H9 (cell line): ENCODE results near the gene CDC42EP5. TPM values are rescaled to one million over a fixed set of nuclear protein-coding genes. Genes with fewer than 3 reads are reported as not detected.
"Not testable (repeated sequence)": the region's sequence is repeated elsewhere in the genome, so short reads cannot be mapped to it uniquely, and the experiment has no call there.

Source experiments
- DNase-seq: peaks from one replicate; pipeline ENCODE4 v3.0.0-alpha.2; 2017
- H2AFZ ChIP-seq: one replicate; pipeline ENCODE4 v1.6.1; 2013; ENCODE audit warnings: mild to moderate bottlenecking, low read length, control low read depth, moderate library complexity
- H2AK5ac ChIP-seq: 2 replicates; pipeline ENCODE4 v1.6.1; 2013; ENCODE audit warnings: low read length, control low read depth, mixed read lengths; ENCODE audit not compliant: insufficient read length
- H2BK120ac ChIP-seq: one replicate; pipeline ENCODE4 v1.6.1; 2013; ENCODE audit warnings: low read depth, mild to moderate bottlenecking, low read length, control low read depth, inconsistent platforms; ENCODE audit not compliant: poor library complexity, severe bottlenecking
- H2BK12ac ChIP-seq: 2 replicates; pipeline ENCODE4 v1.6.1; 2013; ENCODE audit warnings: low read length, control low read depth, mixed read lengths, low read depth; ENCODE audit not compliant: insufficient read length
- H2BK15ac ChIP-seq: 2 replicates; pipeline ENCODE4 v1.6.1; 2013; ENCODE audit warnings: low read depth, low read length, control low read depth
- H2BK20ac ChIP-seq: one replicate; pipeline ENCODE4 v1.6.1; 2013; ENCODE audit warnings: low read depth, mild to moderate bottlenecking, low read length, control low read depth, inconsistent platforms; ENCODE audit not compliant: poor library complexity, severe bottlenecking
- H2BK5ac ChIP-seq: 2 replicates; pipeline ENCODE4 v1.6.1; 2013; ENCODE audit warnings: low read length, control low read depth, mixed read lengths; ENCODE audit not compliant: insufficient read length
- H3K14ac ChIP-seq: 2 replicates; pipeline ENCODE4 v1.6.1; 2013; ENCODE audit warnings: low read length, control low read depth; ENCODE audit not compliant: insufficient read depth
- H3K18ac ChIP-seq: 2 replicates; pipeline ENCODE4 v1.6.1; 2013; ENCODE audit warnings: low read depth, mild to moderate bottlenecking, mixed read lengths, low read length, control low read depth; ENCODE audit not compliant: insufficient read length
- H3K23ac ChIP-seq: 2 replicates; pipeline ENCODE4 v1.6.1; 2013; ENCODE audit warnings: low read length, control low read depth, mixed read lengths, low read depth; ENCODE audit not compliant: insufficient read length
- H3K23me2 ChIP-seq: 2 replicates; pipeline ENCODE4 v1.6.1; 2013; ENCODE audit warnings: low read depth, mild to moderate bottlenecking, mixed read lengths, low read length, control low read depth; ENCODE audit not compliant: insufficient read length, poor library complexity, severe bottlenecking
- H3K27ac ChIP-seq: 2 replicates; pipeline ENCODE4 v1.5.1; 2013; ENCODE audit warnings: low read length, control low read depth, mixed read lengths, low read depth; ENCODE audit not compliant: insufficient read length
- H3K27me3 ChIP-seq: 2 replicates; pipeline ENCODE4 v1.6.1; 2013; ENCODE audit warnings: low read length, control low read depth, inconsistent platforms; ENCODE audit not compliant: insufficient read depth
- H3K4ac ChIP-seq: 2 replicates; pipeline ENCODE4 v1.6.1; 2013; ENCODE audit warnings: low read depth, mild to moderate bottlenecking, control low read depth, inconsistent platforms, low read length, moderate library complexity
- H3K4me1 ChIP-seq: 2 replicates; pipeline ENCODE4 v1.6.1; 2013; ENCODE audit warnings: low read length, control low read depth, inconsistent platforms; ENCODE audit not compliant: insufficient read depth
- H3K4me2 ChIP-seq: 2 replicates; pipeline ENCODE4 v1.6.1; 2013; ENCODE audit warnings: low read length, control low read depth, mixed read lengths; ENCODE audit not compliant: insufficient read length, insufficient read depth
- H3K56ac ChIP-seq: 2 replicates; pipeline ENCODE4 v1.6.1; 2013; ENCODE audit warnings: low read depth, mild to moderate bottlenecking, mixed read lengths, low read length, control low read depth; ENCODE audit not compliant: insufficient read length
- H3K79me1 ChIP-seq: 2 replicates; pipeline ENCODE4 v1.6.1; 2013; ENCODE audit warnings: low read depth, mild to moderate bottlenecking, moderate library complexity, low read length, control low read depth, inconsistent platforms; ENCODE audit not compliant: insufficient read depth, poor library complexity, severe bottlenecking
- H3K79me2 ChIP-seq: 2 replicates; pipeline ENCODE4 v1.6.1; 2013; ENCODE audit warnings: low read length, control low read depth, inconsistent platforms; ENCODE audit not compliant: insufficient read depth
- H3K9ac ChIP-seq: 2 replicates; pipeline ENCODE4 v1.6.1; 2013; ENCODE audit warnings: low read length, control low read depth, mixed read lengths; ENCODE audit not compliant: insufficient read length; ENCODE audit errors: extremely low read depth
- H3K9me3 ChIP-seq: one replicate; pipeline ENCODE4 v1.6.1; 2013; ENCODE audit warnings: low read depth, low read length, inconsistent platforms; ENCODE audit not compliant: control insufficient read depth
- H3T11ph ChIP-seq: one replicate; pipeline ENCODE4 v1.6.1; 2013; ENCODE audit warnings: mild to moderate bottlenecking, low read length, control low read depth, inconsistent platforms
- H4K20me1 ChIP-seq: one replicate; pipeline ENCODE4 v1.6.1; 2013; ENCODE audit not compliant: control insufficient read depth, insufficient read length, insufficient read depth
- H4K5ac ChIP-seq: 2 replicates; pipeline ENCODE4 v1.6.1; 2013; ENCODE audit warnings: low read depth, mild to moderate bottlenecking, mixed read lengths, low read length, control low read depth; ENCODE audit not compliant: insufficient read length
- H4K8ac ChIP-seq: replicated peaks from 2 replicates; pipeline ENCODE4 v1.6.1; 2013; ENCODE audit warnings: low read length, control low read depth, mixed read lengths, low read depth; ENCODE audit not compliant: insufficient read length
- H4K91ac ChIP-seq: 2 replicates; pipeline ENCODE4 v1.6.1; 2013; ENCODE audit warnings: low read depth, mild to moderate bottlenecking, moderate library complexity, mixed read lengths, low read length, control low read depth; ENCODE audit not compliant: insufficient read length
- H3K27ac Mint-ChIP-seq, 3 experiments: 2 replicates in 2 of 3; 3 replicates in 1 of 3; pipeline ENCODE4 v1.8.0; 2020 to 2021; ENCODE audit warnings: mixed read lengths in 3 of 3, mild to moderate bottlenecking in 1 of 3, moderate library complexity in 1 of 3
- H3K27me3 Mint-ChIP-seq: 2 replicates; pipeline ENCODE4 v1.8.0; 2021; ENCODE audit warnings: low read depth, mild to moderate bottlenecking, moderate library complexity, mixed read lengths
- H3K36me3 Mint-ChIP-seq, 3 experiments: 2 replicates in 2 of 3; 3 replicates in 1 of 3; pipeline ENCODE4 v1.8.0; 2020 to 2021; ENCODE audit warnings: low read depth in 3 of 3, mixed read lengths in 3 of 3; ENCODE audit not compliant: insufficient read depth in 1 of 3
- H3K4me1 Mint-ChIP-seq, 2 experiments: 2 replicates each; pipeline ENCODE4 v1.8.0; 2020; ENCODE audit warnings: mixed read lengths in 2 of 2
- H3K4me3 Mint-ChIP-seq, 2 experiments: 2 replicates in 1 of 2; 3 replicates in 1 of 2; pipeline ENCODE4 v1.8.0; 2020 to 2021; ENCODE audit warnings: mild to moderate bottlenecking in 2 of 2, mixed read lengths in 2 of 2, moderate library complexity in 1 of 2
- H3K9me3 Mint-ChIP-seq, 2 experiments: 2 replicates in 1 of 2; 3 replicates in 1 of 2; pipeline ENCODE4 v1.8.0; 2020; ENCODE audit warnings: mild to moderate bottlenecking in 2 of 2, mixed read lengths in 2 of 2, moderate library complexity in 1 of 2
- CTCF ChIP-seq: fragments of 200-600 bp; sonication (generic); conservative IDR thresholded peaks from 3 replicates; pipeline ENCODE4 v1.8.0; 2021; ENCODE audit warnings: antibody characterized with exemption, mild to moderate bottlenecking
- WGBS: extraction: QIAGEN DNeasy Blood & Tissue Kit; methylation state at CpG from one replicate; pipeline ENCODE4 v1.1.7; 2013; ENCODE audit warnings: missing lambda C conversion rate, low lambda C conversion rate, mixed read lengths; ENCODE audit not compliant: insufficient read length; ENCODE audit errors: extremely low coverage; 5-methylcytosine and 5-hydroxymethylcytosine counted together
- total RNA-seq: library from RNA; stranded (reverse); gene quantifications from 2 replicates; pipeline ENCODE4 v1.2.1, GENCODE V29; 2021

Gene CDC42EP5
- total RNA-seq, 1 experiment from 2014 or later: 1.6 TPM

- Histone ChIP-seq H2BK120ac (no peak within 1 kb of the TSS), H3K27me3 (no peaks in the 10 kb centered on the region), H2AFZ (no peak within 1 kb of the TSS), H3K9ac (no peak within 1 kb of the TSS), H2BK15ac (no peak within 1 kb of the TSS), H3K79me2 (no peaks in the 10 kb centered on the region), H3K14ac (no peak within 1 kb of the TSS), H3K9me3 (peaks cover 31% of the 10 kb centered on the region), H4K91ac (no peak within 1 kb of the TSS), H3K18ac (no peak within 1 kb of the TSS), H3K23me2 (no peaks in the 10 kb centered on the region), H4K20me1 (no peaks in the 10 kb centered on the region), H2BK5ac (no peak within 1 kb of the TSS), H4K8ac (no peak within 1 kb of the TSS), H3K23ac (no peak within 1 kb of the TSS), H3K56ac (no peak within 1 kb of the TSS), H3K27ac (no peak within 1 kb of the TSS), H2BK20ac (no peak within 1 kb of the TSS), H3K4me1 (no peaks in the 10 kb centered on the region), H3K4me2 (no peak within 1 kb of the TSS), H4K5ac (no peak within 1 kb of the TSS), H2BK12ac (no peak within 1 kb of the TSS), H2AK5ac (no peak within 1 kb of the TSS), H3T11ph (no peak within 1 kb of the TSS), H3K79me1 (no peaks in the 10 kb centered on the region), H3K4ac (no peak within 1 kb of the TSS)
- no peak for TF ChIP-seq CTCF
- DNase-seq: no peak
- no peak within 1 kb of the TSS for H3K27ac Mint-ChIP-seq
- H3K9me3 Mint-ChIP-seq: peaks cover 84 to 94% of the 10 kb centered on the region in 2 experiments
- H3K4me3 Mint-ChIP-seq: no peak within 1 kb of the TSS; a peak in 1 of 5 replicates
- peaks cover 7% of the 10 kb centered on the region for H3K27me3 Mint-ChIP-seq
- no CpG with 5 or more reads among the region's 14 CpGs for WGBS
- H3K4me1 Mint-ChIP-seq: no peaks in the 10 kb centered on the region
- H3K36me3 Mint-ChIP-seq: peaks cover 6 to 26% (median 8%) of the 10 kb centered on the region in 3 experiments; a peak in 3 of 7 replicates
These were observed 29.5 kb upstream of the CDC42EP5 start, which contains the start of gene LAIR2 for GRCh38 chr19:54502518-54503048. LAIR2 (plus strand) TSS chr19:54502831; CDS start chr19:54502919, 88 bp downstream.

GRCh38 chr19:54498451-54498772, 25.3 kb upstream of the CDC42EP5 start:
- not testable (repeated sequence) for H3K4ac ChIP-seq, H3K4me1 Mint-ChIP-seq, H3K79me1 ChIP-seq, H2BK15ac ChIP-seq, H2AFZ ChIP-seq, H4K8ac ChIP-seq, H3K4me1 ChIP-seq, H3K23me2 ChIP-seq, H3K9ac ChIP-seq, H3K4me2 ChIP-seq, H3K18ac ChIP-seq, H2BK5ac ChIP-seq, H3K4me3 Mint-ChIP-seq, H2BK120ac ChIP-seq, H3K27ac Mint-ChIP-seq, H3K14ac ChIP-seq, H3K27me3 ChIP-seq, H3K23ac ChIP-seq, H2AK5ac ChIP-seq, H3K56ac ChIP-seq, H3K27me3 Mint-ChIP-seq, H4K91ac ChIP-seq, DNase-seq, H2BK12ac ChIP-seq, H2BK20ac ChIP-seq, H3K27ac ChIP-seq, H3K79me2 ChIP-seq, H4K5ac ChIP-seq, H4K20me1 ChIP-seq, H3T11ph ChIP-seq
- H3K9me3 Mint-ChIP-seq: peaks cover 80 to 93% of the 10 kb centered on the region in 2 experiments
- H3K36me3 Mint-ChIP-seq: peaks cover 4 to 15% (median 8%) of the 10 kb centered on the region in 3 experiments; a peak in 3 of 7 replicates
- H3K9me3 ChIP-seq: peaks cover 24% of the 10 kb centered on the region
- no CpG with 5 or more reads among the region's 9 CpGs for WGBS
